Stimulated activated CD8-positive, alpha-beta memory T cell treated with anti-CD3 and anti-CD28 coated beads, Interleukin-4, amount 100 ng/mL, for 24 hours (primary cell): Measurements from ENCODE around the gene ADGRF1.

ENCODE experiments used
- DNase-seq: peaks from one replicate; pipeline ENCODE4 v3.0.0-alpha.2; 2020; ENCODE audit warnings: low read depth

The ADGRF1 gene

GRCh38 chr6:46979206-46979605, 62.9 kb downstream of the ADGRF1 start:
- no peak for DNase-seq

GRCh38 chr6:46974786-46975185, 67.3 kb downstream of the ADGRF1 start:
- no peak for DNase-seq

GRCh38 chr6:46973029-46973428, 69.1 kb downstream of the ADGRF1 start:
- no peak for DNase-seq

DNA sequence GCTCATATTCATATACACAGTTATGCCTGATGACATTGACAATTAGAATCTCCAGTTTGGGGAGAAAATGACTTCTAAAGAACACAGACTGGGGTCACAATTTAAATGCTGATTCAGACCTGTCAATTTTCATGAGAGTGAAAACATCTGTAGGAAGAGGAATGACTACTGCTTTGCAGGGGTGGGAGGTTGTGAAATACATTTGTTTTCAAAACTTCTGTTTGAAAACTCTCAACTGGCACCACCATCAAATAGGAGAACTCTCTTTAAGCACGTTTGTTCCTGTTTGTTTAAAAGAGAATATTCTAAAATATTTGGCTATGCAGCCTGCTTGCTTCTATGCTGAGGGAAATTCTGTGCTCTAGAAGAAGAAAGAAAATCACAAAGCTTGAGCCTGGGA, 69.6 kb downstream of the ADGRF1 start:
- DNase-seq: no peak

DNA sequence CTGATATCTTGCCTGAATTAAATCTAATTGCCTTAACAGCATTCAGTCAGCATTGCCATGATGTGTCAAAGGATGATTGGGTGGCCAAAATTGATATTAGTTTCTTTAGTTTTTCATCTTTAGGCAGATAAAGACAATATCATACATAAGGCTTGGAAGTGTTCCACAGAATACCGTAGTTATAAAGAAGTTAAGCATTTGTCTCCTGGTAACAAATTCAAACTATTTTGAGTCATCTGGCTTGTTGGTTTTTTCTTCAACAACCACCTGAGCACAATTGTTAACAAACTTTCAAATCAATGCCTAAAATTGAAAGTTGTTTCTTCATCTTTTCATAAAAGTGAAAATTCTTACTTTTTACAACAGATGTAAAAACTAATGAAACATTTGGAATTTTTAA, 72.9 kb downstream of the ADGRF1 start:
- DNase-seq: no peak

DNA sequence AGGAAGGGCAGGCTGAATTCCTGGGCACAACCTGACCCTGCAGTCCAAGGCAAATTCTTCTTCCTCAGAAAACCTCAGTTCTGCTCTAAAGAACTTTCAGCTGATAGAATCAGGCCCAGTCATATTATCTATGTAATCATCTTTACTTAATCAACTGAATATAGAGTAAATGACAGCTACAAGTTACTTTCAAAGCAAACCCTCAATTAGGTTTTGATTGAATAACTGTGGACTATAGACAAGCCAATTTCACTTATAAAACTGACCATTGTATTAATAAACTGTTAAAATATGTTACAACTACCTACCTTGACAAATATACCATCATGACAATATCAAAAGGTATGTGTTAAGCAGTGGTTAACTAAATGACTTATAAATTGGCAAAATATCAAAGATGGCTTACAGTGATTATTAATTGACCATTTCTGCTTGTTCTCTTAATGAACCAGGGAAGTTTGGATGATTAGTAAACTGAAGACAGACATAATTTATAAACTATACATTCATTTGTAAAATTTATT, 74.2 kb downstream of the ADGRF1 start:
- DNase-seq: no peak

GRCh38 chr6:46964716-46965519, 77.2 kb downstream of the ADGRF1 start:
- no peak for DNase-seq

DNA sequence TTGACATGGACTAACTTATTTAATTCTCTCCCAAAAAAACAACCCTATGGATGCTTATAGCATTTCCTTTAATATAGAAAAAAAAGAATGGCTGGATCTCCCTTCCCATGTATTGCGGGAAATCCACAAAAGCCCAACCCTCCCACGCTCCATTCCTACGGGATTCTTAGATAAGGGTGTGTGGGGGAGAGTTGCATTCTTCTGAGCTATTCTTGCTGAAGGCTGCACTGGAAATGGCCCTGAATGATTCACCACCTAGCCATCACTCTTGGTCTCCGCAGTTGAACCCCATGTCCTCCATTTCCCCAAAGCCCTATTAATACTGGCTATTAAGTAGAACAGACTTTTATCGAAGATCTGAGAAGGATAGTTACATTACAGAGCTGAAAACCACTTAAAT, 78.5 kb downstream of the ADGRF1 start:
- no peak for DNase-seq

DNA sequence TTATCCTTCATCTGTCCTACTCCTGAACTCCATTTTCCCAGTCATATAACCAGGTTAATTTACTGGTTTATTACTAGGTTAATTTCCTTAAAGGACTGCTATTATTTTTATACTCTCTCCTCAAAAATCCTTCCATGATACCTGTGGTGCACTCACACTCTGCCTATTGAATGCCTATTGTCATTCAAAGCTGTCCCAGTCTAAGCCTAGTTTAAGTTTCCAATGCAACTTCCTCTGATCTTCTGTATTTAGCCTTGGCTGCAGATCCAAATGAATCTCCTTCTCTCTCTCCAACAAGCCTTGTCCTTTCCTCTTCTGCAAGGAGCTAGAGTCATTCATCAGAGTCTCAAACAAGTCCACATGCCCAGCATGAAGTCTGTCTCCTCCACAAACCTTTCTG, 79.1 kb downstream of the ADGRF1 start:
- DNase-seq: no peak

DNA sequence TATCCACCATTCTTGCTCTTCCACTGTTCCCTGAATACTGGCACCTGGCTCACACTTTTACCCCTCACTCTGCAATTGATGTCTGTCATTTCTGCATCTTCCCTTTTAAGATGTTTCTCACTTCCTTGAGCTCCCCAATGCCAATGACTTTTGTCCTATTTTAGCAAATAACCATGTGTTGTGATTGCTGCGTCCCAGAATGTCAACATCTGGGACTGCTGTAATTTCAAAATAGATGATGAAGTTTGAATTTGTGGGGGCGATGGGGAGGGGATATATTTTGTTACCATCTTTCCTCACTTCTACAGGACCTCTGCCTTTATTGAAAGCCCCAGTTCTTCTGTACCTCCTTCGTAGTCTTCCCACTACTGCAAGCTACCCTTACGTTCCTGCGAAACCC, 80.4 kb downstream of the ADGRF1 start:
- DNase-seq: no peak

- DNase-seq: no peak
These were observed 80.9 kb downstream of the ADGRF1 start for GRCh38 chr6:46961232-46961631.

DNA sequence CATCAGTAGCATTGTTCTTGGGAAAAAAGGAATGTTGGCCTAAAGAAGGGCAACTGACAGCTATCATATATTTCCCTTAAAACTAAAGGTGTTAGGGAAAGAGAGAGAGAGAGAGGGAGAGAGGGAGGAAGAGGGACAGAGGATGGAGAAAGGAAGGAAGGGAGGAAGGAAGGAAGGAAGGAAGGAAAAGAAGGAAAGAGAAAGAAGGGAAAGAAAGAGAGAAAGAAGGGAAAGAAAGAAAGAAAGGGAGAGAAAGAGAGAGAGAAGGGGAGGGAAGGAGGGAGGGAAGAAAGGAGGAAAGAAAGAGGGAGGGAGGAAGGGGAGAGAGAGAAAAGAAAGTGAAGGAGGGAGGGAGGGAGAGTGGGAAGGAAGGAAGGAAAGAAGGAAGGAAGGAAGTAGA, 82.7 kb downstream of the ADGRF1 start:
- no peak for DNase-seq

- DNase-seq: no peak
These were observed 85.7 kb downstream of the ADGRF1 start for GRCh38 chr6:46956409-46956808.

- no peak for DNase-seq
These were observed 87.2 kb downstream of the ADGRF1 start for GRCh38 chr6:46954837-46955451.

DNA sequence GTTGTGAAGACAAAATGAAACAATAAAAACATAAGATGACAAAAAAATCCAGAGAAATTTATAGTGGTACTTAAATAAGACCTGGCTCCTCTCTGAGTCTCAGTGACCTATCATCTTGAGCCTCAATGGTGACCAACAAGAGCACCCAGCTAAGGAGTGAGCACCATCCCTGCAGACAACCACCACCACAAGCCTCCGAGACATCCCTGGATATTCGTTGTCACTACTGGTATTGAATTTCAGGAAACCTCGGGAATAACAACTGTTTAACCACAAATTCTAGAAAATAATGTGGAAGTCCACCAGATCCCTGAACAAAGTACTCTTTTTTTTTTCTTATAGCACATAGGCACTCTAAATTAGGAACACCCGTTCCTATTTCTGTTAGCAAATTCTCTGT, 88.2 kb downstream of the ADGRF1 start:
- DNase-seq: no peak

GRCh38 chr6:46949632-46950280, 92.4 kb downstream of the ADGRF1 start:
- DNase-seq: no peak

- DNase-seq: no peak
These were observed 93.4 kb downstream of the ADGRF1 start for GRCh38 chr6:46948699-46949098.
